Measurements from ENCODE around the gene RBM43.

DNA sequence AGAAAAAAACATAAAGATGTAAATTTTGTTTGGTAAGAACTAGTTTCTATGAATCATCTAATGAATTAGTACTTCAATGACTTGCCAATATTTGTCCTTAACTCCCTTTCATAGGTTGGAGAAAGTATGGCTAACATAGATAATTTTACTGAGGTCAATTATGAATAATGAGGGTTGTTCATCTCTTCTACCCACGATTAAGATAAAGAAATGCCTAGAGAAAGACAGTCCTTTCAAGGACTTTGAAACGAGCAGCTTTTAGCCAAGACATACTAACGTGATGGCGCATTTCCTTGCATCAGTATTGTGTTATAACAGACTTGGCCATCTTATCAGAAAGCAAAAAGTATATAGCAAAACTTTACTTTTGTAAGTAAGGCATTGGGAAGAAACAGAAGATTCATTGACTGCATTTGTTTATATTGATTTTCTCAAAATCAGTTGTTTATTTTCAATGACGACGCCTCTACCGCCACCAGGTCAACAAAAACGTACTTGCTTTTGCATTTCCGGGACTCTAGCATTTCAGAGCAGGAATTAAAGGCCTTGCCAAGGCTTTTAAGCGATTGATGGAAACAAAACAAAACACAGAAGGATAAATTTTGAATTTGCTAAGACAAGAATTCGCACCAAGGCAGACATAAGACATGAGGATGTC lies 961 bp downstream of the RBM43 start:
- no peak for TF ChIP-seq POLR2A (IDR thresholded peaks at IDR 0.05)
- TF ChIP-seq EP300 (IDR thresholded peaks at IDR 0.05; ENCODE audit: low read depth) = no peak
- TF ChIP-seq, protein P1, sequence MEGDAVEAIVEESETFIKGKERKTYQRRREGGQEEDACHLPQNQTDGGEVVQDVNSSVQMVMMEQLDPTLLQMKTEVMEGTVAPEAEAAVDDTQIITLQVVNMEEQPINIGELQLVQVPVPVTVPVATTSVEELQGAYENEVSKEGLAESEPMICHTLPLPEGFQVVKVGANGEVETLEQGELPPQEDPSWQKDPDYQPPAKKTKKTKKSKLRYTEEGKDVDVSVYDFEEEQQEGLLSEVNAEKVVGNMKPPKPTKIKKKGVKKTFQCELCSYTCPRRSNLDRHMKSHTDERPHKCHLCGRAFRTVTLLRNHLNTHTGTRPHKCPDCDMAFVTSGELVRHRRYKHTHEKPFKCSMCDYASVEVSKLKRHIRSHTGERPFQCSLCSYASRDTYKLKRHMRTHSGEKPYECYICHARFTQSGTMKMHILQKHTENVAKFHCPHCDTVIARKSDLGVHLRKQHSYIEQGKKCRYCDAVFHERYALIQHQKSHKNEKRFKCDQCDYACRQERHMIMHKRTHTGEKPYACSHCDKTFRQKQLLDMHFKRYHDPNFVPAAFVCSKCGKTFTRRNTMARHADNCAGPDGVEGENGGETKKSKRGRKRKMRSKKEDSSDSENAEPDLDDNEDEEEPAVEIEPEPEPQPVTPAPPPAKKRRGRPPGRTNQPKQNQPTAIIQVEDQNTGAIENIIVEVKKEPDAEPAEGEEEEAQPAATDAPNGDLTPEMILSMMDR (IDR thresholded peaks at IDR 0.05) = no peak

Data from transverse colon (tissue), 3 donors.